ENCODE measurements around the gene DIAPH2. TPM values are rescaled to one million over a fixed set of nuclear protein-coding genes. Genes with fewer than 3 reads are reported as not detected.

The DIAPH2 gene
- total RNA-seq, 8 experiments from 2014 or later = 2.6 to 12.7 (median 3.9) TPM

- peaks cover 4 to 9% of the 10 kb centered on the region in 2 donors for H3K4me1 ChIP-seq (replicated peaks in 1 of 2)
- in situ Hi-C loops (cut with MboI; ENCODE audit: low pct_unique_long_range_greater_than_20kb in 2 of 9, low sequenced_read_pairs in 9 of 9, unreplicated experiment in 9 of 9) = no loop called here
- H3K27ac ChIP-seq = no peak overlapping the region
- no peak overlapping the region for H3K4me3 ChIP-seq
- ATAC-seq (replicated peaks in 6 of 8) = no peak
- 0 to 100% (median 61%) methylated on average over 1 to 4 of the region's 4 CpGs; no CpG with 5 or more reads in 4 of the 10 experiments for WGBS, 10 experiments
These were observed 609.4 kb downstream of the DIAPH2 start for GRCh38 chrX:97294041-97294440.

GRCh38 chrX:97295954-97296353 is 611.3 kb downstream of the DIAPH2 start:
- in situ Hi-C loops (cut with MboI; ENCODE audit: low pct_unique_long_range_greater_than_20kb in 2 of 9, low sequenced_read_pairs in 9 of 9, unreplicated experiment in 9 of 9) = no loop called here
- no peak for ATAC-seq (replicated peaks in 6 of 8)
- 100% methylated on average over 1 of the region's 2 CpGs; no CpG with 5 or more reads in 9 of the 10 experiments for WGBS, 10 experiments
- Histone ChIP-seq H3K4me3 (no peak overlapping the region), H3K4me1 (replicated peaks in 1 of 2) (no peaks in the 10 kb centered on the region), H3K27ac (no peak overlapping the region)

- H3K4me3 ChIP-seq = no peak overlapping the region
- in situ Hi-C loops (cut with MboI; ENCODE audit: low pct_unique_long_range_greater_than_20kb in 2 of 9, low sequenced_read_pairs in 9 of 9, unreplicated experiment in 9 of 9) = no loop called here
- ATAC-seq (replicated peaks in 6 of 8) = no peak
- no peaks in the 10 kb centered on the region for H3K4me1 ChIP-seq (replicated peaks in 1 of 2)
- WGBS, 10 experiments = 44 to 100% (median 80%) methylated on average over 1 of the region's 1 CpG; no CpG with 5 or more reads in 7 of the 10 experiments
- H3K27ac ChIP-seq = no peak overlapping the region
These were observed 622.3 kb downstream of the DIAPH2 start for GRCh38 chrX:97306771-97307470.

GRCh38 chrX:97308171-97308570 is 623.5 kb downstream of the DIAPH2 start:
- no peak for ATAC-seq (replicated peaks in 6 of 8)
- H3K4me3 ChIP-seq = no peak overlapping the region
- in situ Hi-C loops (cut with MboI; ENCODE audit: low pct_unique_long_range_greater_than_20kb in 2 of 9, low sequenced_read_pairs in 9 of 9, unreplicated experiment in 9 of 9) = no loop called here
- H3K4me1 ChIP-seq (replicated peaks in 1 of 2) = no peaks in the 10 kb centered on the region
- H3K27ac ChIP-seq = no peak overlapping the region
- 82 to 100% methylated on average over 1 to 3 of the region's 4 CpGs; no CpG with 5 or more reads in 8 of the 10 experiments for WGBS, 10 experiments

- H3K4me1 ChIP-seq (replicated peaks in 1 of 2) = no peaks in the 10 kb centered on the region
- in situ Hi-C loops (cut with MboI; ENCODE audit: low pct_unique_long_range_greater_than_20kb in 2 of 9, low sequenced_read_pairs in 9 of 9, unreplicated experiment in 9 of 9) = no loop called here
- H3K4me3 ChIP-seq = no peak overlapping the region
- no peak for ATAC-seq (replicated peaks in 6 of 8)
- H3K27ac ChIP-seq = no peak overlapping the region
- 79 to 100% (median 100%) methylated on average over 1 to 2 of the region's 2 CpGs; no CpG with 5 or more reads in 5 of the 10 experiments for WGBS, 10 experiments
These were observed 625.0 kb downstream of the DIAPH2 start for GRCh38 chrX:97309487-97310116.

GRCh38 chrX:97310373-97310772 is 625.7 kb downstream of the DIAPH2 start:
- peak in 3 of 8 experiments; percentile 37 to 96 (median 49) for ATAC-seq (replicated peaks in 6 of 8)
- H3K27ac ChIP-seq = no peak overlapping the region

GRCh38 chrX:97311066-97311778 is 626.6 kb downstream of the DIAPH2 start:
- in situ Hi-C loops (cut with MboI; ENCODE audit: low pct_unique_long_range_greater_than_20kb in 2 of 9, low sequenced_read_pairs in 9 of 9, unreplicated experiment in 9 of 9) = no loop called here
- Histone ChIP-seq H3K4me3 (no peak overlapping the region), H3K27ac (no peak overlapping the region), H3K4me1 (replicated peaks in 1 of 2) (no peaks in the 10 kb centered on the region)
- no peak for ATAC-seq (replicated peaks in 6 of 8)
- 50 to 100% (median 85%) methylated on average over 1 to 4 of the region's 4 CpGs; no CpG with 5 or more reads in 6 of the 10 experiments for WGBS, 10 experiments

More at GRCh38 chrX:97310373-97310772, 625.7 kb downstream of the DIAPH2 start:
- H3K4me3 ChIP-seq = no peak overlapping the region
- in situ Hi-C loops (cut with MboI; ENCODE audit: low pct_unique_long_range_greater_than_20kb in 2 of 9, low sequenced_read_pairs in 9 of 9, unreplicated experiment in 9 of 9) = no loop called here
- 21 to 93% (median 75%) methylated on average over 1 to 4 of the region's 8 CpGs; no CpG with 5 or more reads in 4 of the 10 experiments for WGBS, 10 experiments
- H3K4me1 ChIP-seq (replicated peaks in 1 of 2) = no peaks in the 10 kb centered on the region

- H3K27ac ChIP-seq = no peak overlapping the region
These were observed 629.7 kb downstream of the DIAPH2 start for GRCh38 chrX:97314345-97314744.

GRCh38 chrX:97315939-97316338 is 631.3 kb downstream of the DIAPH2 start:
- in situ Hi-C loops (cut with MboI; ENCODE audit: low pct_unique_long_range_greater_than_20kb in 2 of 9, low sequenced_read_pairs in 9 of 9, unreplicated experiment in 9 of 9) = no loop called here
- 70 to 100% (median 100%) methylated on average over 1 to 6 of the region's 7 CpGs; no CpG with 5 or more reads in 1 of the 10 experiments for WGBS, 10 experiments

More at GRCh38 chrX:97314345-97314744, 629.7 kb downstream of the DIAPH2 start:
- H3K4me1 ChIP-seq (replicated peaks in 1 of 2) = no peaks in the 10 kb centered on the region
- 50 to 88% methylated on average over 1 of the region's 1 CpG; no CpG with 5 or more reads in 8 of the 10 experiments for WGBS, 10 experiments
- in situ Hi-C loops (cut with MboI; ENCODE audit: low pct_unique_long_range_greater_than_20kb in 2 of 9, low sequenced_read_pairs in 9 of 9, unreplicated experiment in 9 of 9) = no loop called here
- H3K4me3 ChIP-seq = no peak overlapping the region
- no peak for ATAC-seq (replicated peaks in 6 of 8)

GRCh38 chrX:97320305-97320704 is 635.7 kb downstream of the DIAPH2 start:
- Histone ChIP-seq H3K4me3 (no peak overlapping the region), H3K27ac (no peak overlapping the region), H3K4me1 (replicated peaks in 1 of 2) (no peaks in the 10 kb centered on the region)
- WGBS, 10 experiments = 80 to 100% (median 82%) methylated on average over 1 to 6 of the region's 11 CpGs; no CpG with 5 or more reads in 6 of the 10 experiments
- no peak for ATAC-seq (replicated peaks in 6 of 8)
- in situ Hi-C loops (cut with MboI; ENCODE audit: low pct_unique_long_range_greater_than_20kb in 2 of 9, low sequenced_read_pairs in 9 of 9, unreplicated experiment in 9 of 9) = no loop called here

More at GRCh38 chrX:97315939-97316338, 631.3 kb downstream of the DIAPH2 start:
- no peak overlapping the region for H3K27ac ChIP-seq
- no peak overlapping the region for H3K4me3 ChIP-seq
- no peak for ATAC-seq (replicated peaks in 6 of 8)
- no peaks in the 10 kb centered on the region for H3K4me1 ChIP-seq (replicated peaks in 1 of 2)

GRCh38 chrX:97322401-97322800 is 637.8 kb downstream of the DIAPH2 start:
- Histone ChIP-seq H3K4me1 (replicated peaks in 1 of 2) (no peaks in the 10 kb centered on the region), H3K4me3 (no peak overlapping the region), H3K27ac (no peak overlapping the region)
- no peak for ATAC-seq (replicated peaks in 6 of 8)
- in situ Hi-C loops (cut with MboI; ENCODE audit: low pct_unique_long_range_greater_than_20kb in 2 of 9, low sequenced_read_pairs in 9 of 9, unreplicated experiment in 9 of 9) = no loop called here

GRCh38 chrX:97326456-97326855 is 641.8 kb downstream of the DIAPH2 start:
- WGBS, 10 experiments = 0 to 14% methylated on average over 1 to 2 of the region's 2 CpGs; no CpG with 5 or more reads in 8 of the 10 experiments
- in situ Hi-C loops (cut with MboI; ENCODE audit: low pct_unique_long_range_greater_than_20kb in 2 of 9, low sequenced_read_pairs in 9 of 9, unreplicated experiment in 9 of 9) = no loop called here
- no peak overlapping the region for H3K4me3 ChIP-seq
- no peaks in the 10 kb centered on the region for H3K4me1 ChIP-seq (replicated peaks in 1 of 2)
- peak in 5 of 8 experiments; percentile 14 to 90 (median 70) for ATAC-seq (replicated peaks in 6 of 8)
- H3K27ac ChIP-seq = no peak overlapping the region

GRCh38 chrX:97328853-97329390 is 644.3 kb downstream of the DIAPH2 start:
- 75 to 100% (median 83%) methylated on average over 1 of the region's 1 CpG; no CpG with 5 or more reads in 7 of the 10 experiments for WGBS, 10 experiments
- H3K4me1 ChIP-seq (replicated peaks in 1 of 2) = no peaks in the 10 kb centered on the region
- in situ Hi-C loops (cut with MboI; ENCODE audit: low pct_unique_long_range_greater_than_20kb in 2 of 9, low sequenced_read_pairs in 9 of 9, unreplicated experiment in 9 of 9) = no loop called here
- H3K27ac ChIP-seq = no peak overlapping the region
- no peak overlapping the region for H3K4me3 ChIP-seq
- no peak for ATAC-seq (replicated peaks in 6 of 8)
